Endodermal cell (in vitro differentiated cells): ENCODE data around the gene SMAD2. TPM values are rescaled to one million over a fixed set of nuclear protein-coding genes. Genes with fewer than 3 reads are reported as not detected.
"Not testable (repeated sequence)": the region's sequence is repeated elsewhere in the genome, so short reads cannot be mapped to it uniquely, and the experiment has no call there.

Experiments
- DNase-seq: peaks from one replicate; pipeline ENCODE4 v3.0.0-alpha.2; 2017
- H3K27ac ChIP-seq: 2 replicates; pipeline ENCODE4 v1.5.1; 2013; ENCODE audit warnings: mild to moderate bottlenecking, low read depth, low read length, moderate library complexity
- H3K27me3 ChIP-seq: 2 replicates; pipeline ENCODE4 v1.6.1; 2013; ENCODE audit warnings: mild to moderate bottlenecking, low read length, moderate library complexity; ENCODE audit not compliant: insufficient read depth, control insufficient read depth, poor library complexity, severe bottlenecking
- H3K36me3 ChIP-seq: 2 replicates; pipeline ENCODE4 v1.7.0; 2013; ENCODE audit warnings: mild to moderate bottlenecking, low read length, moderate library complexity; ENCODE audit not compliant: control insufficient read depth, insufficient read depth
- H3K4me1 ChIP-seq: one replicate; pipeline ENCODE4 v1.7.0; 2013; ENCODE audit warnings: low read length; ENCODE audit not compliant: control insufficient read depth, insufficient read depth
- H3K4me3 ChIP-seq: 2 replicates; pipeline ENCODE4 v1.5.1; 2013; ENCODE audit warnings: mild to moderate bottlenecking, low read length, moderate library complexity
- H3K9ac ChIP-seq: 2 replicates; pipeline ENCODE4 v1.6.1; 2013; ENCODE audit warnings: mild to moderate bottlenecking, low read length, moderate library complexity; ENCODE audit not compliant: poor library complexity, severe bottlenecking; ENCODE audit errors: extremely low read depth
- H3K9me3 ChIP-seq: 2 replicates; pipeline ENCODE4 v1.6.1; 2013; ENCODE audit warnings: mild to moderate bottlenecking, low read length, moderate library complexity; ENCODE audit not compliant: control insufficient read depth
- H3K27ac Mint-ChIP-seq: 2 replicates; pipeline ENCODE4 v1.8.0; 2020; ENCODE audit warnings: mixed read lengths
- H3K27me3 Mint-ChIP-seq: 2 replicates; pipeline ENCODE4 v1.8.0; 2021; ENCODE audit warnings: mild to moderate bottlenecking, mixed read lengths; ENCODE audit not compliant: insufficient read depth
- H3K36me3 Mint-ChIP-seq: 2 replicates; pipeline ENCODE4 v1.8.0; 2020; ENCODE audit warnings: low read depth, mixed read lengths
- H3K4me1 Mint-ChIP-seq: 2 replicates; pipeline ENCODE4 v1.8.0; 2020; ENCODE audit warnings: mixed read lengths
- H3K4me3 Mint-ChIP-seq: 2 replicates; pipeline ENCODE4 v1.8.0; 2020; ENCODE audit warnings: mild to moderate bottlenecking, moderate library complexity, mixed read lengths
- H3K9me3 Mint-ChIP-seq: 2 replicates; pipeline ENCODE4 v1.8.0; 2020; ENCODE audit warnings: mild to moderate bottlenecking, mixed read lengths
- CTCF ChIP-seq: fragments of 200-600 bp; sonication (generic); conservative IDR thresholded peaks from 2 replicates; pipeline ENCODE4 v1.5.0; 2021; ENCODE audit warnings: antibody characterized with exemption, mild to moderate bottlenecking
- WGBS, 2 experiments: methylation state at CpG; one replicate each; pipeline versions ENCODE4 v1.1.5 to v1.1.7; 2013; ENCODE audit warnings: missing lambda C conversion rate in 2 of 2, mixed read lengths in 1 of 2; ENCODE audit not compliant: insufficient coverage in 1 of 2, insufficient read length in 1 of 2; 5-methylcytosine and 5-hydroxymethylcytosine counted together
- total RNA-seq, 2 donors: library from RNA; stranded (reverse); fragmentation: NEBNext Ultra II Directional in 1 of 2; extraction: Animal tissue kit (Norgen Biotek cat#: 25700) in 1 of 2; gene quantifications; 2 replicates in 1 of 2; 3 replicates in 1 of 2; pipeline ENCODE4 v1.2.1, GENCODE V29; 2021

Gene SMAD2
- total RNA-seq, 2 donors from 2014 or later, result 156 to 189 TPM

DNA sequence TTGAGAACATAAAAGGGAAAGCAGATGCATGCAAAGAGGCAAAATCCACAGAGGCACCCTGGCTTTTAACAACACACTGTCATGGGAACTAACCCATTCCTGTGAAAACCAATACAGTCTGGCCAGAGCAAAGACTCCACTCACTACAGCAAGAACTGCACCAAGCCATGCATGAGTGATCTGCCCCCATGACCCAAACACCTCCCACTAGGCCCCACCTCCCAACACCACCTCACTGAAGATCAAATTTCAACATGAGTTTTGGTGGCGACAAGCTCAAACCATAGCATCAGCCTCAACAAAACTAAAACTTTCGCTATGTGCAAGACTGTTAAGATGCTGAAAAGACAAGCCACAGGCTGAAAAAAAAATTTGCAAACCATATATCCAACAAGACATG is 162.8 kb downstream of the SMAD2 start:
- no peaks in the 10 kb centered on the region for H3K4me1 ChIP-seq

DNA sequence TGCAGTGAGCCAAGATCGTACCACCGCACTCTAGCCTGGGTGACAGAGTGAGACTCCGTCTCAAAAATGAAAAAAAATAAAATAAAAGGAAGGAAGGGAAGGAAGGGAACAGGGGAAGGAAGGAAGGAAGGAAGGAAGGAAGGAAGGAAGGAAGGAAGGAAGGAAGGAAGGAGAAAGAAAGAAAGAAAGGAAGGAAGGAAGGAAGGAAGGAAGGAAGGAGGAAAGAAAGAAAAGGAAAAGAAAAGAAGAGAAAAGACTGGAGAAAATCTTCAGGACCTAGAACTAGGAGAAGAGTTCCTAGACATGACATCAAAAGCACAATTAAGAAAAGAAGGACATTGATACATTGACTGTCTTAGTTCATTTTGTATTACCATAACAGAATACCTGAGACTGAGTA is 163.3 kb downstream of the SMAD2 start:
- not testable (repeated sequence) for H3K9me3 Mint-ChIP-seq

More for the DNA sequence above, 162.8 kb downstream of the SMAD2 start:
- 80 to 84% methylated on average over 1 to 2 of the region's 2 CpGs for WGBS, 2 experiments
- Histone ChIP-seq H3K27ac (no peak overlapping the region), H3K9ac (no peak overlapping the region), H3K9me3 (no peaks in the 10 kb centered on the region), H3K36me3 (no peaks in the 10 kb centered on the region), H3K4me3 (no peak overlapping the region), H3K27me3 (no peaks in the 10 kb centered on the region)
- TF ChIP-seq CTCF, result no peak
- Mint-ChIP-seq H3K36me3 (no peaks in the 10 kb centered on the region), H3K27ac (no peak overlapping the region), H3K9me3 (no peaks in the 10 kb centered on the region), H3K4me1 (peaks cover 5% of the 10 kb centered on the region), H3K4me3 (no peak overlapping the region), H3K27me3 (peaks cover 2% of the 10 kb centered on the region)
- no peak for DNase-seq

More for the DNA sequence above, 163.3 kb downstream of the SMAD2 start:
- not testable (repeated sequence) for H3K27ac ChIP-seq, H3K9ac ChIP-seq, H3K4me3 Mint-ChIP-seq, H3K27me3 Mint-ChIP-seq, H3K36me3 ChIP-seq, H3K4me1 ChIP-seq, H3K4me3 ChIP-seq, H3K36me3 Mint-ChIP-seq, DNase-seq, H3K9me3 ChIP-seq, H3K27ac Mint-ChIP-seq, H3K4me1 Mint-ChIP-seq, H3K27me3 ChIP-seq
- 90 to 96% methylated on average over 2 to 3 of the region's 3 CpGs for WGBS, 2 experiments
